ENCODE results near the gene INPP5B. TPM values are rescaled to one million over a fixed set of nuclear protein-coding genes. Genes with fewer than 3 reads are reported as not detected.
"Not testable (repeated sequence)": the region's sequence is repeated elsewhere in the genome, so short reads cannot be mapped to it uniquely, and the experiment has no call there.

Gene INPP5B
- polyA plus RNA-seq, 3 donors, result 5.1 to 15.0 (median 10.0) TPM

DNA sequence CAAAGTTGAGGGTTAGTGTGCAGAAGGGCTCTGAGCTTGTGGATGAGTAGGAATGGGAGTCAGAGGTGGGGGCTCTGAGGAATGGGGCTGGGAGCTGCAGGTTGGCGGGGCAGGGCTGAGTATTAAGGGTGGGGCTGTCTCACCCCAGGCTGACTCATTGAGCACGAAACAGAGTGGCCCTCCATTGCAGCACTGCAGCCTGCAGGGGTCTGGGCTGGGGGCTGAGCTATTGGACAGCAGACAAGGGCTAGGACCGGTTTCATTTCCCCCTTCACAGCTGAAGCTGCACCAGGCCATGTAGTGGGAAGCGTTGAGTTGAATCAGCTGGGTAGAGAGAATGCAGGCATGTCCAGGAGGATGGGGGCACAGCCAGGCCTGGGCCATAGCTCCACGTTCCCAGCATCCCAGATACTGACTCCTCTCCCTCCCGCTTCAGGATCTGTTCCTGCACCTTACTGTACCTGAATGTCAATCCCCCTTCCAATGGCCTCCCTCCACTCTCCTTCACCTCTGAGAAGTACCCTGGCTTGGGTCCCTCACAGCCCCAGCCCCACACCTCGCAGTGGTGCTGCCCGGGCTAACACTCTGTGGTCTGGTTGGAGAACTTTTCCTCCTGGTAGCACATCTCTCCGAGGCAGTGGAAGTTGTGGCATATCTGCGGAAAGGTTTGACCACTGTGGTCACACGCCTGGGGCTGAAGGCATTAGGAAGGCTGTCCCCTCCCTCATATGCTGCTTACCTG lies 4.4 kb upstream of the INPP5B start:
- 82 to 84% (median 84%) methylated on average over 11 of the region's 11 CpGs for WGBS, 3 donors
- H3K27ac ChIP-seq (ENCODE audit: low read depth, low read length), result no peak overlapping the region

GRCh38 chr1:37949524-37950152 lies 2.8 kb upstream of the INPP5B start:
- WGBS, 3 donors, result 56 to 74% (median 64%) methylated on average over 6 of the region's 6 CpGs
- no peak overlapping the region for H3K27ac ChIP-seq (ENCODE audit: low read depth, low read length)

DNA sequence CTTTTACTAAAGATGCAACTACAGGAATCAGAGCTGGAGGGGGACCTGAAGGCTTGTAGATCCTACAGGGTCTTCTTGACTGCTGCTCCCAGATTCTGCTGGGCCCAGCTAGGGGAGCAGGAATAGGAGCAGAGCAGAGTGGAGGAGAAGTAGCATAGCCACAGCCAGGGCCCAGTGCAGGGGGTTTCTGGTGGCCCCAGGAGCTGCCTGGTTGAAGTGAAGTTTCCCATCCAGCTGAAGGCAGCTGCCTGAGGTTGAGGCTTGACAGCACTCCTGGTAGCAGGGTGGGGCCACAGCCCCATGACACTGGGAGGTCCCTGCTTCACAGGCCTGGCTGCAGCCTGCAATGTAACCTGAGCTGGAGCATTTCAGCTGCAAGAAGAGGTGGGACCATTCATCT lies 2.0 kb upstream of the INPP5B start:
- H3K27ac ChIP-seq (ENCODE audit: low read depth, low read length), result no peak overlapping the region

GRCh38 chr1:37948166-37948565 lies 1.3 kb upstream of the INPP5B start:
- H3K27ac ChIP-seq (ENCODE audit: low read depth, low read length), result no peak overlapping the region
- WGBS, 3 donors, result 48 to 58% (median 56%) methylated on average over 2 of the region's 2 CpGs

GRCh38 chr1:37947364-37947763 lies 511 bp upstream of the INPP5B start:
- H3K27ac ChIP-seq (ENCODE audit: low read depth, low read length), result no peak overlapping the region
- WGBS, 3 donors, result 29 to 55% (median 36%) methylated on average over 6 of the region's 6 CpGs

- 45 to 48% (median 47%) methylated on average over 23 of the region's 23 CpGs for WGBS, 3 donors
Observed at GRCh38 chr1:37945743-37946702, 830 bp downstream of the INPP5B start.

GRCh38 chr1:37945251-37945650 lies 1.6 kb downstream of the INPP5B start:
- H3K27ac ChIP-seq (ENCODE audit: low read depth, low read length), result peak overlapping the region; percentile 26
- WGBS, 3 donors, result 70 to 80% (median 78%) methylated on average over 5 of the region's 5 CpGs

More at GRCh38 chr1:37945743-37946702, 830 bp downstream of the INPP5B start:
- peak overlapping the region; percentile 26 for H3K27ac ChIP-seq (ENCODE audit: low read depth, low read length)

- 87 to 95% (median 94%) methylated on average over 5 of the region's 5 CpGs for WGBS, 3 donors
- no peak overlapping the region for H3K27ac ChIP-seq (ENCODE audit: low read depth, low read length)
Observed at GRCh38 chr1:37944816-37945215, 2.0 kb downstream of the INPP5B start.

DNA sequence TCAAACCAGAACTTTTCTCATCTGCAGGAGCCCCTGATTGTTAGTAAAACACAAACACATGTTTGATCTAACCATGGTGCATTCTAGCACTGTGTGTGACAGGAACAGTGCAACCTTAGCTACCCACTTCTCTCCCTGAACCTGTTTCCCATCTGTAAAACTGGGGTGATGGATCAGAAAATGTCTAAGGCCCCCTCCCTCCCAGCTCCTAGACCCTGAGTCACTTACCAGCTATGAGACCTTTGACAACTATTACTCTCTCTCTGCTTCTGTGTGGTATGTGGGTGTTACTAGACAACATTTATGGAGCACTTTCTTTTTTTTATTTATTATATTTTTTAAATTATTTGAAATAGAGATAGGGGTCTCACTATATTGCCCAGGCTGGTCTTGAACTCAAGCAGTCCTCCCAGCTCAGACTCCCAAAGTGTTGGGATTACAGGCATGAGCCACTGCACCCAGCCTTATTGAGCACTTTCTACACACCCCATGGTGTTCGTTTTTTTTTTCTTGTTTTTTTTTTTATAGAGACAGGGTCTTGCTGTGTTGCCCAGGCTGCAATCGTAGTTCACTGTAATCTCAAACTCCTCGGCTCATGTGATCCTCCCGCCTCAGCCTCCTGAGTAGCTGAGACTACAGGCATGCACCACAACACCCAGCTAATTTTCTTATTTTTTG lies 2.6 kb downstream of the INPP5B start:
- 80 to 90% (median 85%) methylated on average over 4 of the region's 4 CpGs for WGBS, 3 donors

DNA sequence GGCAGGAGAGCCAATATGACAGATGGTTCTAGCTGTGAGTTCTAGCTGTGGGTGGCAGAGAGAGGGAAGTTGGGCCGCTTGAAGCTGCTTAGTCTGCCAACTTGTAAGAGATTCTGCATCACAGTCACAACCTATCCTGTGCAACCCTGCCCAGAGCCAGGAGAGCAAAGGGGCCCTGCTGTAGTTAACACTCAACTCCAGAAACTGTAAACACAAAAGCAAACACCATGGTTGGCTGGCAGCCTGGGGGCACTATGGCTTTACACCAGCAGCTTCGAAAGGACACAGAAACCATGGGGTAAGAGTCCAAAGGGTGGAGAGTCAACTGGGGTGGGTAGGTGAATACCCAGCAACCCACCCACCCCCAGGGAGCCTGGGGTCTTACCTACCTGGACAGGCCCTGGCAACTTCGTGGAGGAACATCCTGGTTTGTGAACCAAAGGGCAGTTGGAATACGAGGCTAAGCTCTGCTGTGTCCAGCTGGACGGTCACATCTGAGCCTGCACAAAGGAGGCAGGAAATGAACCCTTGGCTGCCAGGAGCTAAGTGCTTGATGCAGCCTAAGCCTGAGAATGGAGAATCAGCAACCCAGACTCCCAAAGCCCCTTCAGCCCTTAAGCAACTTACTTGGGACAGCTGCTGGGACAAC lies 6.4 kb downstream of the INPP5B start:
- no peak overlapping the region for H3K27ac ChIP-seq (ENCODE audit: low read depth, low read length)
- WGBS, 3 donors, result 32 to 70% (median 64%) methylated on average over 5 of the region's 5 CpGs

More for the DNA sequence above, 2.6 kb downstream of the INPP5B start:
- no peak overlapping the region for H3K27ac ChIP-seq (ENCODE audit: low read depth, low read length)

DNA sequence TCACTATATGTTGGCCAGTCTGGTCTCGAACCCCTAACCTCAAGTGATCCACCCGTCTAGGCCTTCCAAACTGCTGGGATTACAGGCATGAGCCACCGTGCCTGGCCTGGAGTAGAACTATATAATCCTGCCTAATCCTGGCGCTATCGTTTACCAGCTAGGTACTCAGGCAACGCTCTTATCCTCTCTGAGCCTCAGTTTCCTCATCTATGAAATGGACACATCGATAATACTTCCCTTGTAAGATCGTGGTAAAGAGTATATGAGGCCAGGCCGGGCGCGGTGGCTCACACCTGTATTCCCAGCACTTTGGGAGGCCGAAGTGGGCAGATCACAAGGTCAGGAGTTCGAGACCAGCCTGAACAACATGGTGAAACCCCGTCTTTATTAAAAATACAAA lies 10.1 kb downstream of the INPP5B start:
- H3K27ac ChIP-seq (ENCODE audit: low read depth, low read length), result not testable (repeated sequence)
- 94 to 98% (median 98%) methylated on average over 14 of the region's 14 CpGs for WGBS, 3 donors

- no peak overlapping the region for H3K27ac ChIP-seq (ENCODE audit: low read depth, low read length)
- 76 to 87% (median 86%) methylated on average over 4 of the region's 4 CpGs for WGBS, 3 donors
Observed at GRCh38 chr1:37932759-37933158, 14.1 kb downstream of the INPP5B start.

GRCh38 chr1:37931361-37932158 lies 15.3 kb downstream of the INPP5B start:
- no peak overlapping the region for H3K27ac ChIP-seq (ENCODE audit: low read depth, low read length)

GRCh38 chr1:37931102-37931360 lies 15.8 kb downstream of the INPP5B start:
- 11 to 17% (median 12%) methylated on average over 6 of the region's 6 CpGs for WGBS, 3 donors
- no peak overlapping the region for H3K27ac ChIP-seq (ENCODE audit: low read depth, low read length)

More at GRCh38 chr1:37931361-37932158, 15.3 kb downstream of the INPP5B start:
- 1% methylated on average over 62 to 68 of the region's 68 CpGs for WGBS, 3 donors

DNA sequence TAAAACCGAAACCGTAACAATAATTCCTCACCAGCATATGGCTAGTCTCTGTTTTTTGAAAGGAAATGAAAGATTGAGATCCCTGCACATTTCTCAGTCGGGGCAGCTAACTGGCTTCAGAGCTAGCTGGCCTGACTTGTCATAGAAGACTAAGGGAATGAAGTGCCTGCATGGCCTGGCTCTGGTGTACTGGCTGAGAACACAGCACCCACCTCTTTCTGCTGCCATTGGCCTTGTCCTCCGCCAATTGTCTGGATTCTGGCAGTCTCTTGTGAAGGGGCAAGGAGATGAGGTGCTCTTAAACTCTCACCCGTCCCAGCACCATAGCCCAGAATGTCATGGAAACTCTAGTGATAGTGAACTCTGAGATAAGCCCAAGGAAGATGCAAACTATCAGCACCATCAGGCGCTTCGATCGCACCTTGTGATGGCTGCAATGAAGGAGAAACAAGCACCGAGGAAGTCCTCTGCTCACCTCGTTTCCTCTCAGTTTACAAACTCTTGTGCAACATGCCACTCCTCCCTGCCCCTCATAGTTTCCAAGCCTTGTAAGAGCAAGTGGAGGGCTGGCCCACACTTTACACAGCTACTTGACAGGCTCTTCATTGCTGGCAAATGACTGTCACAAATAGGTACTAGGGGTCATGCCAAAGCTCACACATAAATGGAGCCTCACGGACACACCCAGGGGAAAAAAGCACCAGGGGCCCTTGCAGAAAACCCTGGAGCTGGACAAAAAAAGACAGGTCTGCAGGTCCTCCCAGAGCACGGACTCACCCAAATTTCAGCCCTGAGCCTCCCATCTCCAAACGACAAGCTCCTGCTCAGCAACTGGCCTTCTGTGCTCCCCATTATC lies 16.4 kb downstream of the INPP5B start:
- WGBS, 3 donors, result 64 to 74% (median 70%) methylated on average over 13 of the region's 13 CpGs
- H3K27ac ChIP-seq (ENCODE audit: low read depth, low read length), result no peak overlapping the region

GRCh38 chr1:37926038-37926924 lies 20.6 kb downstream of the INPP5B start:
- 55 to 74% (median 61%) methylated on average over 13 of the region's 13 CpGs for WGBS, 3 donors
- no peak overlapping the region for H3K27ac ChIP-seq (ENCODE audit: low read depth, low read length)
